Suppressor macrophage (primary cell): ENCODE data around the gene POGLUT3.

Source experiments
- DNase-seq, 4 experiments: peaks; one replicate each; pipeline ENCODE4 v3.0.0-alpha.2; 2020 to 2022

Gene POGLUT3

DNA sequence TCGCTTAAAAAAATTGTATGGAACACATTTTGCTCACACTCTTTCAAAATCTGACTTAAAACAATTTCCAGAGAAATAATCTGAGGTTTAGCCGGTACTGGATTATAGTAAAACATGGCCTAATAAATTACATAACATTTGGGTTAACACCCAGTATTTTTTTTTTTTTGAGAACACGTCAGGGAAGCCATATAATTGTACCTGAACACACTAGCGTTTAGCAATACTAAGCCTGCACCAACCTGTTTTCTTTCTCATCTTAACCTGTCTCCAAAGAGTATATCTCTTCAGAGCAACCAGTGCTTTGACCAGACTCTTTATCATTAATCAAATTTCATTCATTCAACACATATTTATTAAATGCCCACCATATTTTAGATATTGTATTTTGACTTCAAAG, 2.0 kb upstream of the POGLUT3 start:
- DNase-seq = no peak

DNA sequence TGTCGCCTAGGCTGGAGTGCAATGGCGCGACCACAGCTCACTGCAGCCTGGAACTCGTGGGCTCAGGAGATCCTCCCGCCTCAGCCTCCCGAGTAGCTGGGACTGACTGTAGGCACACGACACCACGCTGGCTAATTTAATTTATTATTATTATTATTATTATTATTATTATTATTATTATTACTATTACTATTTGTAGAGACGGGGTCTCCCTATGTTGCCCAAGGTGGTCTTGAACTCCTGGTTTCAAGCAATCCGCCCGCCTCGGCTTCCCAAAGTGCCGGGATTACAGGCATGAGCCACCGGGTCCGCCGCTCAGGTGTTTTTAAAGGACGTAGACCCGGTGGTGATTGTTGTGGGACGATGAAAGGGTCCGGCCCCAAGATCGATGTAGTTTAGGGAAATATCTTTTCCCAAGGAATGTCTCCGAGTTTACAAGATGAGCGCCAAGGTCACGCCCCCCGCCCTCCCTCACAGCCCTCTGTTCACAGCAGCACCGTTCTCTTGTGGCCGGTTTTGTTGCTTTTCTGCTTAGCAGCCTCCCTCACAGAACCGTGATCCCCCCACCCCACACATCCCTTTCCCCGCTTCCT, 728 bp upstream of the POGLUT3 start:
- no peak for DNase-seq

DNA sequence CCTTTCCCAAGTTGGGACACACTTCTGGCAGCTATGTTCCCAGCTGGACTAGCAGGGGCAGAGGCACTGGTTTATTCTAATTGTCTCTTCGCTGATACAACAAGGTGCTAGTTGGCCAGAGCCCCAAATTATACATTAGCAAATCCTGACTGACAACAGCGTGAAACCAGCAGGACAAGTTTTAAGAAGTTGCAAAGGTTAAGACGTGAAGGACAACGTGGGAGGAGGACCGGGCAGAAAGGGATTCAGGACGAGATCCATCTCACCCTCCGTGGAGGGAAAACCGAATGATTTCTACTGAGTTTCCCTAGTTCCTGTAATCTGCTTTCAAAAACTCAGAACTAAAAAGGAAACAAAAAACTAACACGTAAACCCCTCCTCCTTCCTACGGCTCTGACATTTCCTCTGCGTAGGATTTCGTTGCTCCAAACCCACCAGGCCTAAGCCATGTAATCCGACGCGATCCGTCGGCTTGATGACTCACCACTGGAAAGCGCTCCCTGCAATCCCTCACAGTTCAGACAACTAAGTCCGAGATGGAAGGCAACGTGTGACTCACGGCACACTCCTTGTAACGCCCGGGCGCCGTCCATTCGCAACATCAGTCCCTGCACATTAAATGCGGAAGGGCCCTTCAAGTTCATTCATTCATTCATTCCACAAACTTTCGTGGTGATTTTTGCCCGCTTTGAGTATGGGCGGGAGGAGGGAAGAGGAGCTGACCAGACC, 703 bp downstream of the POGLUT3 start:
- DNase-seq = peak; percentile 94 to 99 (median 96)

DNA sequence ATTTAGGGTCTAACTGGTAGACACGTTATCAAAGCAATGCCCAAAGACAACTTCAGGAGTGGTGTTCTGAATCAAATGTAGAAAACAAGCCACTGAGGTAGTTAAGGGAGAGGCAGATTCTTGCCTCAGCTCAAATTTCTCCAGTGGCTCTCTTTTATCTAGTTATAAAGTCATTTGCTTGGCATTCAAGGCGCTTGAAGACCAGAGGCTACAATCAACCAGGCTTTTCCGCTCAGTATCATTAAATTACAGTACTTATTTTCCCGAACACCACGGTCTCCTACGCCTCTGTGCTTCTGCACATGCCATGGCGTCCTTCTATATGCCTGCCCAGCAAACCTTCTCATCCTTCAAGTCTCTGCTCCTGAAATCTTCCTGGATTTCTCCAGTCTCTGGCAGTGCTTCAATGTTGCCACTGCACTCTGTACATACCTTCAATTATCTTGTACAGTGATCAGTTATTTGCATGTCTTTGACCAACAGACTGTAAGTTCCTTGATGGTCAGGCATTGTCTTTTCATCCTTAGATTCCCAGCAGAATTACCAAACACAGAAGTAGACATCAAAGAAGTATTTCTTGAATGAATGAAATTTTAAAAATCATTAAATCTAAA, 1.4 kb downstream of the POGLUT3 start:
- DNase-seq = no peak

DNA sequence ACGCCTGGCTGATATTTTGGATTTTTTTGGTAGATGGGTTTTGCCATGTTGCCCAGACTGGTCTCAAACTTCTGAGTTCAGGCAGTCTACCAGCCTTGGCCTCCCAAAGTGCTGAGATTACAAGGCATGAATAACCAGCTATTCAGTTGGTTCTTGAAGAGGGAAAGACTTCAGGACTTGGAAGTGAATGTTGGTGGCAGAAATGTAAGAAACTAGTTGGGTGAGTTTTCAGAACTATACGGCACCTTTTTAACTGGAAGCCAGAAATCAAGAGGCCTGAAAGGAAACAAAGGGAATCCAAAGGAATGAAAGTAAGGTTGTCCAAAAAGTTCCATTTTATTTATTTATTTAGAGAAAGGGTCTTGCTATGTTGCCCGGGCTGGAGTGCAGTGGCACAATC, 2.9 kb downstream of the POGLUT3 start:
- no peak for DNase-seq

DNA sequence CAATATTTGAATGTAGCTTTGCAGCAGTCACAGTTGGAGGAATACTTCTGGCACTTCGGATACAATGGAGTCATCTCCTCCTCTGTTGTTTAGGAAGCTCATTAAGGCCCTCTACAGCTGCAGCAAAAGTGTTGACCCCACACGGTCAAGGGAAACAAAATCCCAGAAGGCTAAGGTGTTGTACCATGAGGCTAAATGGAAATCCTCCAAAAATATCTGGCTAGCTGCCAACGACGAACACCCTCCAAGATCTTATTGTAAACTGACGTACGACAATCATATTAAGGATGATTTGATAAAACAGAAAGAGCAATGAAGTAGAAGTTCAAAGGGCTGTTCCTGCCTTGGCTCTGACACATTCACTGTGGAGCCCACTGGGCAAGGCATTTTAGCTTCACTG, 4.0 kb downstream of the POGLUT3 start:
- no peak for DNase-seq

DNA sequence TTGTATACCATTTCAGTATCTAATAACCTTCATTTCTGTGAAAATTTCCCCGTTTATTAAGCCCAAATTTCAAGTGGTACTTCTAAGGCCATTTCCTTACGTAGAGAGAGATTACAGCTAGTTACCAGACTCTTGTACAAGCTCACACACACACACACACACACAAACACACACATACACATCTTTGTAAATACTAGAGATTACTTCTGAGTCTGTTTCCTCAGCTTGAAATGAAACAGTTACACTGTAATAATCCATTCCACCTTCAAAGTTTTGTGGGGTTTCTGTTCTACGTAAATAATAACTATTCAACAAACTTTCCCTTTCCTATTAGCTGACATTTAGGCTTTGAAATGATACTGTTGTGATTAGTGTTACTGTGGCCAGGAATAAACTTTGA, 6.2 kb downstream of the POGLUT3 start:
- no peak for DNase-seq

DNA sequence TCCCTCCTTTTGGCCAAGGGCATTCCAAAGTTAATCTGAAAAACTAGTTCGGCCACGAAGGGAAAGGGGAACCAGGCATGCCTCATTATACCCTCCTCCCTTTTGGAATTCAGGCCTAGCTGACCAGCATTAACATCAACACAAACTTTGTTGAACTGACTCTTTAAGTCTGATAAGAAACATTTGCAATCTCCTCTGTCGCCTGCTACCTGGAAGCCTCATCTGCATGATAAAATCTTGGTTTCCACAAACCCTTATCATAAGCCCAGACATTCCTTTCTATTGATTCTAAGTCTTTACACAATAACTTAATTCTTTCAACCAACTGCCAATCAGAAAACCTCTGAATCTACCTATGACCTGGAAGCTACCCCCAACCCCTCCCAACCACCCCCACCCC, 11.4 kb downstream of the POGLUT3 start:
- no peak for DNase-seq

DNA sequence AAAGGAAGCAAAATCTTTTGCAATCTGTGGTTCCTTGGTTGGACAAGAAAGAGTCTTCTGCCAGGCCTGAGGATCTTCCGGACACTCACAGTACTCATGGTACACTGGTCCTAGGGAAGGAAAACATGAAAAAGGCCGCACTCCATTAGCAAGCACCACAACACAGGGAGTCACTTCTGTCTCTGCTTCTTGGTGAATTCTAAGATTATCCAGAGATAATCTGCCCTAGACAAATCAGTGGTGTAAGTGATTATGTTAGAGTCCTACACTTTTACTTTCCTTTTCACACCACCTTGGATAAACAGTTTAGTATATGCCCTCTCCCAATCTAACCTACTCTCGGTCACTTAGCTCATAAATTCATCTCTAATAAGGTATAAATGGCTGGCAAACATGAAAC, 11.9 kb downstream of the POGLUT3 start:
- no peak for DNase-seq

DNA sequence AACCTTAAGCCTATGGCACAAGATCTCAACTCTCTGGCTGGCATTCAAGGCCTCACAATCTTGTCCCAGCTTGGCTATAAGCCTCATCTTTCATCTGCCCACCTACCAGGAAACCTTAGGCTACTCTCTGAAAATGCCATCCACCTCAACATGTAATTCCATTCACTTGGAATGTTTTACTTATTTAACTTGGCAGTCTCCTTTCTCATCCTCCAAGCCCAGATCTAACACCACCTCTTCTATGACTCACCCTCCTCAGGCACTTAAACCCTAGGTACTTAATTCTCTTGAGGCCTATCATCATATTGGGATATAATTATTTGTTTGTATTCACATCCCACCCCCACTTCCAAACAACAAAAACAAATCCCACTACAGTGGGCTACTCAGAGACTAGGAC, 15.0 kb downstream of the POGLUT3 start:
- no peak for DNase-seq

DNA sequence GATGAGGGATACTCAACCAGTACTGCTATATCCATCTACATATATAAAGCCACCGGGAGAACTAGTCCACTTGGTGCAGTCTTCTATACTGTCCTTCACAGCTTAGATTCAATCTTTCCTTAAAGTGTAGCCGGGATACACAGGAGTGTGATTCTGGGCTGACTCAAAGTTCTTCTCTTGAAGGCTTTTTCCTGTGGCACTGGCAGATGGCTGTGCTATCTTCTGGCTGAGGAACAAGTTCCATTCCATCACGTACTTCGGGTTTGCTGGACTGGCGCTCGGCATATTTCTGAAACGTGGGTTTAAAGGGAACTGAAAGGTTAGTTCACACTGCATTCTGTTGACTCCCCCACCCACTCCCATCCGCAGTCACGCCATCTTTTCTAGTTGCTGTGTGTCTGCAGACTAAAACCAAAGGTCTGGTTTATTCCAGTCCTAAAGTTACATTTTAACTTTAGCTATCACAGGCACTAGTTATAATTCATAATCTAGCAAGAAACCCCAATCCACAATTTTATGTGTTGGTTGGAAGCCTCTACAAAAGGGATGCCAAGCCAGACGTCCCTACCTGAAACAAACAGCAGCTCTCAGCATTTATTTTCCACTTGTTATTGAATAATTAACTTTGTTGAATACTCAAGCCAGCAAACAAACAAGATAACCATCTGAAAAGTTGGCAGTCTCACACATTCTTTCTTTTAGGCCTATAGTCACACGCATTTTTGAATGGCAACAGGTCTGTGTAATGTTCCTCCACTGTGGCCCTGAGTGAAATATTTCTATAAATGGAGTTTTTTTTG, 23.3 kb downstream of the POGLUT3 start:
- no peak for DNase-seq

DNA sequence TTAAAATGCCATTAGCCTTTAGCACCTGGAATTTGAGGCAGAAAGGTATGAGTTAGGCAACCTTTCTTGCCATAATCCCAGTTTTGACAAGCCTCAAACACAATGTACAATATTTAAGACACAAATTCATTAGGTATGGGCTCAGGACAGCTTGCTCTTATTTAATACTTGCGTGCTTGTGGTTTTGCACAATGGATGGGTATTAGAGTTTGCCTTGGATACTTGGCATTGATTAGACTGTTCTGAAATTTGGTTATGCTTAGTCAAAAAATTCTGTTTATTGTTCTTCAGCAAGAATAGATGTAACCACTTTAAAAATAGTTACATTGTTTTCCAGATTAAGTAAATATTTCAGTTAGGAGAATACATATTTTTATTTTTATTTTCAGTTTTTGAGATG, 25.5 kb downstream of the POGLUT3 start:
- no peak for DNase-seq

DNA sequence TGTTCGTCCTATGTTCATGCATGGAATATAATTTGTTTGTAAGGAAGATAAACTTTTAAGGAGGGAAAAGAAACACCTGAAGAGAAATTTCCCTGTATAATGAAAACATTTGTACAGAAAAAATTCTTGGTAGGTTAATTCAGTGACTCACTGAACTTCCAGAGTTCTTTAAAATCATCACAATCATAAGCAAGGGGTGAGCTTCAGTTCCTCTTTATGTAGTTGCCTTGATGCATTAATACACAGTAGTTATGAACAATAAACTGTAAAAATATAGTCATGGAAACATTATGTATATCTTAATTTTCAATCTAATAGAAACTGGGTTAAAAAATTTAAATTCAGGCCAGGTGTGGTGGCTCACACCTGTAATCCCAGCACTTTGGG, 29.7 kb downstream of the POGLUT3 start:
- DNase-seq = peak in 2 of 4 experiments; percentile 42 to 56

DNA sequence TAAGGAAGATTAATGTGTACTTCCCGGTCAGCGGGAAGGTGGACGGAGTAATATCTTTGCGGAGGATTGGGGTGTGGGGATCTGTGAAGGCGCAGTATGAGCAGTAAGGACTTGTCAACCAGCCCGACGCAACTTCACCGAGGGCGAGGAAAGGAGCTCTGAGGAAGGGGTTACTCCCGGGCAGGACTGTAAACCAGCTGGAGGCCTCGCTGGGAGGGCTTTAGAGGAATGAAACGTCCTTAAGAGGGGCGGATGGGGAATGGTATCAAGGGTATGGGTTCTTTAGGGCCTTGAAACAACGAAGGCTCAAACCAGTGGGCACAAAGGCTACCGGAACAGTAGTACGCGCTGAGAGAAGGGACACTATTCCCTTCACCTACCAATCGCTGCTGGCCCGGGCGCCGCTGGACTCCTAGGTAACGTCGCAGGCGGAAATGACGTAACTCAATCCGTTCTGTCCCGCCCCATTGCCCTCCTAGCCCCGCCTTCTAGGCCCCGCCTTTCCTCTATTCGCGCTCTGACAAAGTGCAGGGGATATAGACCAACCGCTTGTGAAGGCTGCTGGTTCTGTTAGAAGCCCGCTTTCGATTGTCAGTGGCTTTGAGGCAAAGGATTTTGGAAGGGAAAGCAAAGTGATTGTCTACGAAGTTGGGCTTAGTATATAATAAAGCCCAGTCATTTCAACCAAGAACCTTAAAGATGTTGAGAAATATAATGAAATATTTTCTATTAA, 30.9 kb downstream of the POGLUT3 start, which contains the start of gene C11orf65:
TSS of gene C11orf65 (minus strand) at position 439 of the 733 bp plus-strand sequence. CDS start 5,970 bp downstream, outside the sequence.
- DNase-seq = peak; percentile 97 to 98 (median 98)

DNA sequence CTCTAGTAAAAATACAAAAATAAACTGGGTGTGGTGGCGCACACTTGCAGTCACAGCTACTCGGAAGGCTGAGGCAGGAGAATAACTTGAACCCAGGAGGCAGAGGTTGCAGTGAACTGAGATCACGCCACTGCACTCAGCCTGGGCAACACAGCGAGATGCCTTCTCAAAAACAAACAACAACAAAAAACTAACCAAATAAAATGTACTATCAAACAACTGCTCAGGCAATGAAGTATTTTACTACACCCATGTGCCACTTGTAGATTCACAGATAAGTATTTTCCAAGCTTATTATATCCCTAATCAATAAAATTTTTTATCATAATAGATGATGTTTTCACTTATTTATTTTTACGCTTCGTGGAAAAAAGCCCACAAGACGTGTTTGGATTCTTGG, 31.8 kb downstream of the POGLUT3 start:
- DNase-seq = no peak

DNA sequence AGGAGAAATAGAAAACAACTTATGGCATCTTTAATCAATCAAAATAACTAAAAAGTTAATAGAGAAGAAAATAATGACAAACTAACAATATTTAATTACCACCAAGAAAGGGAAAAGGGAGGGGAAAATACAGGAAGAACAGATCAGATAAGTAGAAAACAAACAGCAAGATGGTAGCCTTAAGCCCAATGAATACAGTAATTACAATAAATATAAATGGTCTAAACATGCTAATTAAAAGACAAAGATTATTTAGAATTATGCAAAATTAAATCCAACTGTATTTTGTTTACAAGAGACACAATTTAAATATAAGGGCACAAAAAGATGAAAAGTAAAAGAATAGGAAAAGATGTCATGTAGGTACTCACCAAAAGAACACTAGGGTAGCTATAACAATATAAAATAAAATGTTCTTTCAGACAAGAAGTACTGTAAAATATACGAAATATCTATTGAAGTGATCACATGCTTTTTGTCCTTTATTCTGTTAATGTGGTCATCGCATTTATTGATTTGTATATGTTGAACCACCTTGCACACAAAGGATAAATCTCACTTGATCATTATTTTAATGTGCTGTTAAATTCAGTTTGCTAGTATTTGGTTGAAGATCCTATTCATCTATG, 44.9 kb downstream of the POGLUT3 start:
- no peak for DNase-seq
